NCI-H2227 (cell line): Measurements from ENCODE around the gene CTNNA3.

Experiments
- DNase-seq: peaks from one replicate; lab custom pipeline; 2025; ENCODE audit not compliant: unreplicated experiment; lab: John Stamatoyannopoulos, UW

The CTNNA3 gene

GRCh38 chr10:67385566-67385965, 310.4 kb downstream of the CTNNA3 start:
- no peak for DNase-seq

- DNase-seq: no peak
These were observed 310.9 kb downstream of the CTNNA3 start for GRCh38 chr10:67385089-67385488.

- DNase-seq: no peak
These were observed 364.7 kb downstream of the CTNNA3 start for GRCh38 chr10:67331121-67331910.

GRCh38 chr10:67327626-67328535, 368.1 kb downstream of the CTNNA3 start:
- DNase-seq: no peak

- DNase-seq: no peak
These were observed 376.0 kb downstream of the CTNNA3 start for GRCh38 chr10:67319976-67320375.

- DNase-seq: no peak
These were observed 387.1 kb downstream of the CTNNA3 start for GRCh38 chr10:67308912-67309311.

GRCh38 chr10:67306588-67307205, 389.3 kb downstream of the CTNNA3 start:
- peak; percentile 4 for DNase-seq

GRCh38 chr10:67302701-67303100, 393.3 kb downstream of the CTNNA3 start:
- no peak for DNase-seq

- no peak for DNase-seq
These were observed 396.2 kb downstream of the CTNNA3 start for GRCh38 chr10:67299761-67300160.

GRCh38 chr10:67297637-67298181, 398.3 kb downstream of the CTNNA3 start:
- DNase-seq: no peak

- no peak for DNase-seq
These were observed 399.1 kb downstream of the CTNNA3 start for GRCh38 chr10:67296926-67297325.

GRCh38 chr10:67288688-67289410, 407.1 kb downstream of the CTNNA3 start:
- no peak for DNase-seq

GRCh38 chr10:67284589-67284988, 411.4 kb downstream of the CTNNA3 start:
- DNase-seq: no peak

- no peak for DNase-seq
These were observed 413.1 kb downstream of the CTNNA3 start for GRCh38 chr10:67282871-67283270.

GRCh38 chr10:67280405-67280804, 415.6 kb downstream of the CTNNA3 start:
- no peak for DNase-seq

- no peak for DNase-seq
These were observed 418.6 kb downstream of the CTNNA3 start for GRCh38 chr10:67277402-67277801.

GRCh38 chr10:67269828-67270227, 426.2 kb downstream of the CTNNA3 start:
- no peak for DNase-seq

- no peak for DNase-seq
These were observed 427.8 kb downstream of the CTNNA3 start for GRCh38 chr10:67268146-67268545.

GRCh38 chr10:67262675-67263074, 433.3 kb downstream of the CTNNA3 start:
- no peak for DNase-seq

GRCh38 chr10:67261300-67261797, 434.6 kb downstream of the CTNNA3 start:
- DNase-seq: no peak
